Ovary (tissue), 3 donors: Measurements from ENCODE around the gene SLC39A11.

ENCODE experiments used
- CTCF ChIP-seq, 3 donors: fragments of 450-650 bp in 2 of 3; fragments of 200-600 bp in 1 of 3; IDR thresholded peaks; one replicate each; pipeline versions ENCODE4 v1.5.1 to v1.8.0; 2016 to 2022; ENCODE audit warnings: antibody characterized with exemption in 3 of 3, mild to moderate bottlenecking in 1 of 3
- POLR2A ChIP-seq: fragments of 450-650 bp; IDR thresholded peaks from one replicate; pipeline ENCODE4 v1.6.1; 2017; ENCODE audit warnings: antibody characterized with exemption, mild to moderate bottlenecking, moderate library complexity
- donor health status: DM: no; HTN: no; CAD: no.

- TF ChIP-seq CTCF (IDR thresholded peaks at IDR 0.05) = no peak
- no peak for TF ChIP-seq POLR2A
These were observed 228.8 kb downstream of the SLC39A11 start for GRCh38 chr17:72863526-72864211.
